Measurements from ENCODE around the gene SMYD2. TPM values are rescaled to one million over a fixed set of nuclear protein-coding genes. Genes with fewer than 3 reads are reported as not detected.

The SMYD2 gene
- total RNA-seq, 1 donor from 2014 or later = 18.3 TPM

DNA sequence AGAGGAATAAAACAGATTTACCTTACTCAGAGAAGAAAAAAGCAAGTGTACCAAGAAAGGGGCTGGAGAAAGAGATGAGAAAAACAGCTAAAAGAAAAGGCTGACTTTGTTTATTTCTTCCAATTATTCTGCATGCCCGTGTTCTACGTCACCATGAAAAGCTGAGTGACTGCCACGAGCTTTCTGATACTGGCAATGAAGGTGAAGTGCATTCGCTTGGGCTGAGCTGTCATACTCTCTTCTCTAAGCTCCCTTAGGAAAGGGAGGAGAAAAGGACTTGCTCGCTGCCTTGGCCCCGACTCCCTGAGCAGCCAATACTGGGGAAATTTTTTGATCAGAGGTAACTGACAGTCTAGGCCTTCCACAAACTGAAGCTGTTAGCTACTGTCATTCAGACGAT lies 105.4 kb downstream of the SMYD2 start:
- ChIA-PET POLR2A (no interaction called here), CTCF (no interaction called here)
- H3K4me1 Mint-ChIP-seq = no peaks in the 10 kb centered on the region
- H3K27ac Mint-ChIP-seq = no peak overlapping the region
- ATAC-seq (ENCODE audit: low read depth) (no peak), DNase-seq (no peak)
- no peak overlapping the region for H3K4me3 Mint-ChIP-seq
- H3K36me3 Mint-ChIP-seq (ENCODE audit: low read depth) = no peaks in the 10 kb centered on the region
- no peaks in the 10 kb centered on the region for H3K9me3 Mint-ChIP-seq
- intact Hi-C loops (cut with micrococcal nuclease) = no loop called here
- TF ChIP-seq, protein P1, sequence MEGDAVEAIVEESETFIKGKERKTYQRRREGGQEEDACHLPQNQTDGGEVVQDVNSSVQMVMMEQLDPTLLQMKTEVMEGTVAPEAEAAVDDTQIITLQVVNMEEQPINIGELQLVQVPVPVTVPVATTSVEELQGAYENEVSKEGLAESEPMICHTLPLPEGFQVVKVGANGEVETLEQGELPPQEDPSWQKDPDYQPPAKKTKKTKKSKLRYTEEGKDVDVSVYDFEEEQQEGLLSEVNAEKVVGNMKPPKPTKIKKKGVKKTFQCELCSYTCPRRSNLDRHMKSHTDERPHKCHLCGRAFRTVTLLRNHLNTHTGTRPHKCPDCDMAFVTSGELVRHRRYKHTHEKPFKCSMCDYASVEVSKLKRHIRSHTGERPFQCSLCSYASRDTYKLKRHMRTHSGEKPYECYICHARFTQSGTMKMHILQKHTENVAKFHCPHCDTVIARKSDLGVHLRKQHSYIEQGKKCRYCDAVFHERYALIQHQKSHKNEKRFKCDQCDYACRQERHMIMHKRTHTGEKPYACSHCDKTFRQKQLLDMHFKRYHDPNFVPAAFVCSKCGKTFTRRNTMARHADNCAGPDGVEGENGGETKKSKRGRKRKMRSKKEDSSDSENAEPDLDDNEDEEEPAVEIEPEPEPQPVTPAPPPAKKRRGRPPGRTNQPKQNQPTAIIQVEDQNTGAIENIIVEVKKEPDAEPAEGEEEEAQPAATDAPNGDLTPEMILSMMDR (IDR thresholded peaks at IDR 0.05) = no peak
- H3K27me3 Mint-ChIP-seq = no peaks in the 10 kb centered on the region

Data from activated B cell treated with CpG ODN at 0.5 μM for 24 hours (primary cell).